Stimulated activated CD8-positive, alpha-beta memory T cell treated with anti-CD3 and anti-CD28 coated beads, Interleukin-4, amount 100 ng/mL, for 1 hour (primary cell): ENCODE measurements around the gene PCLAF.
"Not testable (repeated sequence)": the region's sequence is repeated elsewhere in the genome, so short reads cannot be mapped to it uniquely, and the experiment has no call there.

Source experiments
- DNase-seq, 2 donors: peaks; one replicate each; pipeline ENCODE4 v3.0.0-alpha.2; 2020; ENCODE audit warnings: low read depth in 2 of 2, low spot score in 1 of 2

PCLAF gene

GRCh38 chr15:64326458-64326857, 54.8 kb downstream of the PCLAF start:
- not testable (repeated sequence) for DNase-seq

- DNase-seq, result no peak
These were observed 56.9 kb downstream of the PCLAF start for GRCh38 chr15:64324165-64324877.

GRCh38 chr15:64315216-64315615, 66.0 kb downstream of the PCLAF start:
- DNase-seq, result no peak

- DNase-seq, result no peak
These were observed 66.8 kb downstream of the PCLAF start for GRCh38 chr15:64314456-64314855.
